Choroid plexus epithelial cell (primary cell): ENCODE results near the gene ADAM12.
"Not testable (repeated sequence)": the region's sequence is repeated elsewhere in the genome, so short reads cannot be mapped to it uniquely, and the experiment has no call there.

Experiments used
- DNase-seq: peaks from one replicate; pipeline ENCODE4 v3.0.0-alpha.2; 2010; ENCODE audit warnings: low read depth
- H3K4me3 ChIP-seq: 2 replicates; pipeline ENCODE4 v1.5.1; 2011; ENCODE audit warnings: low read depth, mild to moderate bottlenecking, control low read depth, low read length, moderate library complexity
- CTCF ChIP-seq: conservative IDR thresholded peaks from 2 replicates; pipeline ENCODE4 v1.5.1; 2011; ENCODE audit warnings: low read depth, mild to moderate bottlenecking, control low read depth, inconsistent platforms, low read length, moderate library complexity

ADAM12 gene

GRCh38 chr10:125980521-125981035, 407.7 kb downstream of the ADAM12 start:
- no peak overlapping the region for H3K4me3 ChIP-seq
- no peak for TF ChIP-seq CTCF
- no peak for DNase-seq

GRCh38 chr10:125979976-125980375, 408.3 kb downstream of the ADAM12 start:
- DNase-seq: no peak
- H3K4me3 ChIP-seq: no peak overlapping the region
- no peak for TF ChIP-seq CTCF

GRCh38 chr10:125976960-125977605, 411.2 kb downstream of the ADAM12 start:
- TF ChIP-seq CTCF: peak; percentile 30
- H3K4me3 ChIP-seq: no peak overlapping the region
- DNase-seq: no peak

GRCh38 chr10:125970077-125970630, 418.1 kb downstream of the ADAM12 start:
- H3K4me3 ChIP-seq, DNase-seq: not testable (repeated sequence)

GRCh38 chr10:125967533-125967932, 420.7 kb downstream of the ADAM12 start:
- no peak overlapping the region for H3K4me3 ChIP-seq
- no peak for TF ChIP-seq CTCF
- DNase-seq: no peak

- no peak for DNase-seq
- TF ChIP-seq CTCF: no peak
- H3K4me3 ChIP-seq: no peak overlapping the region
Measured at GRCh38 chr10:125964558-125964957, 423.7 kb downstream of the ADAM12 start.
